Stimulated activated CD4-positive, alpha-beta T cell treated with anti-CD3 and anti-CD28 coated beads, Interleukin-1b, Interleukin-23, amount 100 ng/mL, for 24 hours (primary cell): ENCODE results near the gene CALN1.
"Not testable (repeated sequence)": the region's sequence is repeated elsewhere in the genome, so short reads cannot be mapped to it uniquely, and the experiment has no call there.

Experiments used
- DNase-seq, 4 experiments: peaks; one replicate each; pipeline ENCODE4 v3.0.0-alpha.2; 2020; ENCODE audit warnings: low read depth in 4 of 4, low spot score in 1 of 4

Gene CALN1

GRCh38 chr7:72101444-72101843 lies 310.7 kb downstream of the CALN1 start:
- DNase-seq: no peak

- no peak for DNase-seq
These were observed 312.4 kb downstream of the CALN1 start for GRCh38 chr7:72099784-72100183.

- no peak for DNase-seq
These were observed 313.1 kb downstream of the CALN1 start for GRCh38 chr7:72098807-72099580.

GRCh38 chr7:72097226-72097625 lies 314.9 kb downstream of the CALN1 start:
- no peak for DNase-seq

GRCh38 chr7:72092769-72093168 lies 319.4 kb downstream of the CALN1 start:
- no peak for DNase-seq

GRCh38 chr7:72087926-72088325 lies 324.2 kb downstream of the CALN1 start:
- DNase-seq: no peak

- no peak for DNase-seq
These were observed 331.1 kb downstream of the CALN1 start for GRCh38 chr7:72080865-72081510.

GRCh38 chr7:72080341-72080766 lies 331.8 kb downstream of the CALN1 start:
- no peak for DNase-seq

GRCh38 chr7:72078856-72079255 lies 333.3 kb downstream of the CALN1 start:
- no peak for DNase-seq

GRCh38 chr7:72078301-72078700 lies 333.8 kb downstream of the CALN1 start:
- no peak for DNase-seq

GRCh38 chr7:72077786-72078185 lies 334.4 kb downstream of the CALN1 start:
- DNase-seq: no peak

GRCh38 chr7:72072901-72073300 lies 339.2 kb downstream of the CALN1 start:
- DNase-seq: no peak

GRCh38 chr7:72069263-72069662 lies 342.9 kb downstream of the CALN1 start:
- no peak for DNase-seq

- not testable (repeated sequence) for DNase-seq
These were observed 346.4 kb downstream of the CALN1 start for GRCh38 chr7:72065764-72066163.

- no peak for DNase-seq
These were observed 347.2 kb downstream of the CALN1 start for GRCh38 chr7:72064916-72065315.

- no peak for DNase-seq
These were observed 348.8 kb downstream of the CALN1 start for GRCh38 chr7:72063330-72063729.

GRCh38 chr7:72062666-72063065 lies 349.5 kb downstream of the CALN1 start:
- DNase-seq: no peak

GRCh38 chr7:72059925-72060324 lies 352.2 kb downstream of the CALN1 start:
- no peak for DNase-seq

GRCh38 chr7:72058579-72058978 lies 353.6 kb downstream of the CALN1 start:
- no peak for DNase-seq

- no peak for DNase-seq
These were observed 354.3 kb downstream of the CALN1 start for GRCh38 chr7:72057796-72058195.

- no peak for DNase-seq
These were observed 354.9 kb downstream of the CALN1 start for GRCh38 chr7:72057231-72057630.

- no peak for DNase-seq
These were observed 356.7 kb downstream of the CALN1 start for GRCh38 chr7:72055426-72055825.

- no peak for DNase-seq
These were observed 358.8 kb downstream of the CALN1 start for GRCh38 chr7:72053292-72053691.
